ENCODE data around the gene EGFL7.

EGFL7 gene

GRCh38 chr9:136718345-136719194, 55.9 kb downstream of the EGFL7 start:
- DNase-seq (ENCODE audit: extremely low read depth, insufficient read length), result no peak
- peaks cover 2% of the 10 kb centered on the region for H3K27me3 ChIP-seq (replicated peaks; ENCODE audit: control insufficient read depth, insufficient read depth, low read length)
- H3K36me3 ChIP-seq (ENCODE audit: control insufficient read depth, insufficient read depth, low read length), result peaks cover 11% of the 10 kb centered on the region
- TF ChIP-seq CTCF (IDR thresholded peaks at IDR 0.05; ENCODE audit: insufficient read depth, low read length, poor library complexity, severe bottlenecking), result no peak
- no peak overlapping the region for H3K4me3 ChIP-seq (replicated peaks; ENCODE audit: low read depth, low read length)

- H3K27me3 ChIP-seq (replicated peaks; ENCODE audit: control insufficient read depth, insufficient read depth, low read length), result peaks cover under 1% of the 10 kb centered on the region; the same call in 1 of the 2 replicates
- no peak for DNase-seq (ENCODE audit: extremely low read depth, insufficient read length)
- no peak overlapping the region for H3K4me3 ChIP-seq (replicated peaks; ENCODE audit: low read depth, low read length)
- peaks cover 18% of the 10 kb centered on the region for H3K36me3 ChIP-seq (ENCODE audit: control insufficient read depth, insufficient read depth, low read length)
- TF ChIP-seq CTCF (IDR thresholded peaks at IDR 0.05; ENCODE audit: insufficient read depth, low read length, poor library complexity, severe bottlenecking), result no peak
Measured at GRCh38 chr9:136719195-136719880, 56.6 kb downstream of the EGFL7 start.

GRCh38 chr9:136720251-136720897, 57.7 kb downstream of the EGFL7 start:
- Histone ChIP-seq H3K27me3 (replicated peaks; ENCODE audit: control insufficient read depth, insufficient read depth, low read length) (no peaks in the 10 kb centered on the region), H3K4me3 (replicated peaks; ENCODE audit: low read depth, low read length) (no peak overlapping the region), H3K36me3 (ENCODE audit: control insufficient read depth, insufficient read depth, low read length) (peaks cover 23% of the 10 kb centered on the region)
- DNase-seq (ENCODE audit: extremely low read depth, insufficient read length), result no peak
- no peak for TF ChIP-seq CTCF (IDR thresholded peaks at IDR 0.05; ENCODE audit: insufficient read depth, low read length, poor library complexity, severe bottlenecking)

- H3K4me3 ChIP-seq (replicated peaks; ENCODE audit: low read depth, low read length), result no peak overlapping the region
- no peaks in the 10 kb centered on the region for H3K27me3 ChIP-seq (replicated peaks; ENCODE audit: control insufficient read depth, insufficient read depth, low read length)
- H3K36me3 ChIP-seq (ENCODE audit: control insufficient read depth, insufficient read depth, low read length), result peaks cover 28% of the 10 kb centered on the region
- DNase-seq (ENCODE audit: extremely low read depth, insufficient read length), result no peak
- no peak for TF ChIP-seq CTCF (IDR thresholded peaks at IDR 0.05; ENCODE audit: insufficient read depth, low read length, poor library complexity, severe bottlenecking)
Measured at GRCh38 chr9:136720898-136721338, 58.2 kb downstream of the EGFL7 start.

- Histone ChIP-seq H3K36me3 (ENCODE audit: control insufficient read depth, insufficient read depth, low read length) (peaks cover 33% of the 10 kb centered on the region), H3K27me3 (replicated peaks; ENCODE audit: control insufficient read depth, insufficient read depth, low read length) (no peaks in the 10 kb centered on the region), H3K4me3 (replicated peaks; ENCODE audit: low read depth, low read length) (no peak overlapping the region)
- DNase-seq (ENCODE audit: extremely low read depth, insufficient read length), result no peak
- no peak for TF ChIP-seq CTCF (IDR thresholded peaks at IDR 0.05; ENCODE audit: insufficient read depth, low read length, poor library complexity, severe bottlenecking)
Measured at GRCh38 chr9:136721339-136722092, 58.8 kb downstream of the EGFL7 start.
